ENCODE measurements around the gene FRMD8. TPM values are rescaled to one million over a fixed set of nuclear protein-coding genes. Genes with fewer than 3 reads are reported as not detected.

The FRMD8 gene
- total RNA-seq, 2 donors from 2014 or later = 36.1 to 106 TPM

DNA sequence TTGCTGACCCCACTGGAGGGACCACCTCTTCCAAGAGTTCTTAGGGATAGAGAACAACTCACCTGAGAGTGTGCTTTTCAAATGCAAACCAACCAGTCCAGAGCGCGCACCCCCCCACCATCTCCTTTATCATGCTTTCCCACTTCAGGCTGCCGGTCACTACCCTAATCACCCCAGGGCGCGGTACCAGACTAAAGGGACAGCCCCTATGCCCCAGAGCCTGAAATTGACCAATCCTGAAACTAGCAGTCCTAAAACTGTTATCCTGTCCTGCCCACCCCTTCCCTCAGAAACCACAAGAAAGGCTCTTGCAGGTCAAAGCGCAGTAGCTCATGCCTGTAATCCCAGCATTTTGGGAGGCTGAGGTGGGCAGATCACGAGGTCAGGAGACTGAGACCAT, 73.1 kb downstream of the FRMD8 start:
- no peaks in the 10 kb centered on the region for H3K27me3 ChIP-seq (replicated peaks; ENCODE audit: insufficient read depth)
- H3K27ac ChIP-seq = no peak overlapping the region
- no peaks in the 10 kb centered on the region for H3K4me1 ChIP-seq (replicated peaks)
- DNase-seq (ENCODE audit: low spot score) = no peak
- no peak overlapping the region for H3K4me3 ChIP-seq
- no peak for TF ChIP-seq CTCF (IDR thresholded peaks at IDR 0.05)
- TF ChIP-seq POLR2A (IDR thresholded peaks at IDR 0.05) = no peak
- TF ChIP-seq POLR2AphosphoS5 (IDR thresholded peaks at IDR 0.05) = no peak
- no peaks in the 10 kb centered on the region for H3K36me3 ChIP-seq
- WGBS = 81% methylated on average over 7 of the region's 7 CpGs
- H3K9me3 ChIP-seq = no peaks in the 10 kb centered on the region
- intact Hi-C loops (cut with DNase I) = no loop called here

MicroRNA genes within 50 kb of the gene (microRNA counts, 767-probe panel; counts per million panel counts)
- 2,588 to 2,626 counts per million in 2 donors for microRNA hsa-miR-612

Small RNA genes lying within 50 kb of the gene (small RNA-seq; reads per million reads assigned to genes)
- gene RF01684 = 0 reads per million in 2 donors

Other genes starting within 250 kb of the FRMD8 start
- gene SPDYC, start 216.4 kb upstream of the FRMD8 start, total RNA-seq = not detected
- gene CAPN1, start 204.7 kb upstream of the FRMD8 start, total RNA-seq = 100 to 1,000 TPM; 215 to 374 TPM
- gene POLA2, start 124.7 kb upstream of the FRMD8 start, total RNA-seq = 10 to 100 TPM; 21.6 to 25.9 TPM
- gene CDC42EP2, start 71.8 kb upstream of the FRMD8 start, total RNA-seq = 1 to 10 TPM; 7.7 to 8.7 TPM
- 10 to 100 TPM; 39.3 to 74.1 TPM for gene DPF2, start 52.8 kb upstream of the FRMD8 start, total RNA-seq
- 1 to 10 TPM in 1 of 2 donors, under 1 TPM in 1; 0.27 to 4.7 TPM for gene TIGD3, start 31.9 kb upstream of the FRMD8 start, total RNA-seq
- gene SLC25A45, start 4.0 kb upstream of the FRMD8 start, total RNA-seq = 10 to 100 TPM; 11.7 to 13.3 TPM
- gene NEAT1, start 36.2 kb downstream of the FRMD8 start, total RNA-seq = 1,000 to 10,000 TPM in 1 of 2 donors, 100 to 1,000 TPM in 1; 110 to 1,326 TPM
- gene MALAT1, start 112.4 kb downstream of the FRMD8 start, total RNA-seq = 1,000 to 10,000 TPM; 5,964 to 9,097 TPM
- 100 to 1,000 TPM; 125 to 177 TPM for gene SCYL1, start 138.4 kb downstream of the FRMD8 start, total RNA-seq
- gene LTBP3, start 171.7 kb downstream of the FRMD8 start, total RNA-seq = 100 to 1,000 TPM; 220 to 234 TPM
- gene ZNRD2, start 183.8 kb downstream of the FRMD8 start, total RNA-seq = 10 to 100 TPM; 72.8 to 98.1 TPM
- gene FAM89B, start 185.9 kb downstream of the FRMD8 start, total RNA-seq = 10 to 100 TPM; 68.6 to 92.6 TPM
- gene EHBP1L1, start 189.4 kb downstream of the FRMD8 start, total RNA-seq = 10 to 100 TPM; 68.2 to 98.7 TPM
- gene KCNK7, start 209.2 kb downstream of the FRMD8 start, total RNA-seq = under 1 TPM in 1 of 2 donors, not detected in 1; 0.74 TPM
- gene MAP3K11, start 227.6 kb downstream of the FRMD8 start, total RNA-seq = 10 to 100 TPM; 42.7 to 67.9 TPM
- 10 to 100 TPM; 32.0 to 67.9 TPM for gene PCNX3, start 229.1 kb downstream of the FRMD8 start, total RNA-seq